ENCODE data around the gene ZNF69.
"Not testable (repeated sequence)": the region's sequence is repeated elsewhere in the genome, so short reads cannot be mapped to it uniquely, and the experiment has no call there.

Gene ZNF69

GRCh38 chr19:11921852-11922495 lies 34.4 kb downstream of the ZNF69 start:
- Histone ChIP-seq H3K4me2 (ENCODE audit: low read depth, low read length) (no peak overlapping the region), H3K9me3 (replicated peaks; ENCODE audit: insufficient read depth, low read length) (no peaks in the 10 kb centered on the region), H2AFZ (ENCODE audit: low read length) (no peak overlapping the region), H3K4me3 (ENCODE audit: low read length) (no peak overlapping the region), H3K9ac (ENCODE audit: low read length) (no peak overlapping the region), H3K27ac (ENCODE audit: low read length) (no peak overlapping the region), H3K36me3 (replicated peaks; ENCODE audit: insufficient read depth, low read length) (no peaks in the 10 kb centered on the region), H3K9me2 (replicated peaks; ENCODE audit: insufficient read depth, low read length) (no peaks in the 10 kb centered on the region), H4K20me1 (ENCODE audit: insufficient read depth, low read length) (no peaks in the 10 kb centered on the region), H3K79me2 (ENCODE audit: low read length) (peaks cover 20% of the 10 kb centered on the region), H3F3A (ENCODE audit: insufficient read depth, low read length) (peaks cover 6% of the 10 kb centered on the region), H3K4me1 (ENCODE audit: low read length) (no peaks in the 10 kb centered on the region), H3K27me3 (replicated peaks; ENCODE audit: insufficient read depth, low read length) (no peaks in the 10 kb centered on the region)
- DNase-seq = no peak
- no peak for TF ChIP-seq EZH2 (optimal IDR thresholded peaks at IDR 0.05; ENCODE audit: low read depth, low read length)
- TF ChIP-seq EZH2phosphoT487 (IDR thresholded peaks at IDR 0.05; ENCODE audit: low read length) = no peak
- no peak for TF ChIP-seq CTCF (IDR thresholded peaks at IDR 0.05; ENCODE audit: low read length)

GRCh38 chr19:11924886-11925650 lies 37.5 kb downstream of the ZNF69 start, which contains the start of gene ZNF700:
ZNF700 (plus strand) TSS chr19:11925107; CDS start chr19:11925211, 104 bp downstream.
- peak within 1 kb of the TSS; percentile 99 for H3K4me2 ChIP-seq (ENCODE audit: low read depth, low read length)
- TF ChIP-seq CTCF (IDR thresholded peaks at IDR 0.05; ENCODE audit: low read length) = no peak
- no peak for TF ChIP-seq EZH2phosphoT487 (IDR thresholded peaks at IDR 0.05; ENCODE audit: low read length)
- TF ChIP-seq EZH2 (optimal IDR thresholded peaks at IDR 0.05; ENCODE audit: low read depth, low read length) = no peak
- H2AFZ ChIP-seq (ENCODE audit: low read length) = peak within 1 kb of the TSS; percentile 93
- peak within 1 kb of the TSS; percentile 89 for H3K9ac ChIP-seq (ENCODE audit: low read length)
- DNase-seq = peak; percentile 96
- H4K20me1 ChIP-seq (ENCODE audit: insufficient read depth, low read length) = no peaks in the 10 kb centered on the region
- peak within 1 kb of the TSS; percentile 83 for H3K27ac ChIP-seq (ENCODE audit: low read length)
- no peaks in the 10 kb centered on the region for H3K9me2 ChIP-seq (replicated peaks; ENCODE audit: insufficient read depth, low read length)
- H3K36me3 ChIP-seq (replicated peaks; ENCODE audit: insufficient read depth, low read length) = no peaks in the 10 kb centered on the region; the same call in 1 of the 2 replicates
- peaks cover 6% of the 10 kb centered on the region for H3F3A ChIP-seq (ENCODE audit: insufficient read depth, low read length)
- H3K4me3 ChIP-seq (ENCODE audit: low read length) = peak within 1 kb of the TSS; percentile 99
- H3K4me1 ChIP-seq (ENCODE audit: low read length) = no peaks in the 10 kb centered on the region
- H3K9me3 ChIP-seq (replicated peaks; ENCODE audit: insufficient read depth, low read length) = no peaks in the 10 kb centered on the region
- no peaks in the 10 kb centered on the region for H3K27me3 ChIP-seq (replicated peaks; ENCODE audit: insufficient read depth, low read length)
- H3K79me2 ChIP-seq (ENCODE audit: low read length) = peaks cover 34% of the 10 kb centered on the region

- peaks cover 36% of the 10 kb centered on the region for H3K79me2 ChIP-seq (ENCODE audit: low read length)
These were observed 38.1 kb downstream of the ZNF69 start for GRCh38 chr19:11925651-11926187.

More at GRCh38 chr19:11925651-11926187, 38.1 kb downstream of the ZNF69 start:
- peak overlapping the region; percentile 89 for H3K9ac ChIP-seq (ENCODE audit: low read length)
- not testable (repeated sequence) for H3K4me1 ChIP-seq (ENCODE audit: low read length); H3K27me3 ChIP-seq (replicated peaks; ENCODE audit: insufficient read depth, low read length); H4K20me1 ChIP-seq (ENCODE audit: insufficient read depth, low read length); H3K9me2 ChIP-seq (replicated peaks; ENCODE audit: insufficient read depth, low read length); H3K36me3 ChIP-seq (replicated peaks; ENCODE audit: insufficient read depth, low read length); H3F3A ChIP-seq (ENCODE audit: insufficient read depth, low read length); H3K9me3 ChIP-seq (replicated peaks; ENCODE audit: insufficient read depth, low read length); DNase-seq
- H3K27ac ChIP-seq (ENCODE audit: low read length) = peak overlapping the region; percentile 83; the same call in 1 of the 2 replicates
- H3K4me3 ChIP-seq (ENCODE audit: low read length) = peak overlapping the region; percentile 99
- H2AFZ ChIP-seq (ENCODE audit: low read length) = peak overlapping the region; percentile 93
- peak overlapping the region; percentile 99 for H3K4me2 ChIP-seq (ENCODE audit: low read depth, low read length)
